K562 (cell line): ENCODE data around the gene MADCAM1. TPM values are rescaled to one million over a fixed set of nuclear protein-coding genes. Genes with fewer than 3 reads are reported as not detected.

Experiments
- AFF4 ChIP-seq: sonication (generic); formaldehyde crosslinking; IDR thresholded peaks from 2 replicates; pipeline ENCODE4 v1.8.0; 2023; ENCODE audit warnings: mild to moderate bottlenecking, missing genetic modification reagents
- CTBP1 ChIP-seq: fragments of 450-650 bp; IDR thresholded peaks from 2 replicates; pipeline ENCODE4 v1.6.1; 2016; ENCODE audit warnings: borderline replicate concordance
- GTF2E2 ChIP-seq: fragments of 200-800 bp; sonication (Bioruptor generic); IDR thresholded peaks from 2 replicates; pipeline ENCODE4 v1.6.1; 2016; ENCODE audit warnings: missing genetic modification characterization, missing compliant biosample characterization
- HOMEZ ChIP-seq: fragments of 250-450 bp; sonication (Bioruptor Pico); IDR thresholded peaks from 2 replicates; pipeline ENCODE4 v1.4.0; 2020; ENCODE audit warnings: mild to moderate bottlenecking, moderate library complexity
- KDM1A ChIP-seq, 2 experiments: fragments of 450-650 bp; IDR thresholded peaks; 2 replicates each; pipeline ENCODE4 v1.6.1; 2016; ENCODE audit warnings: mild to moderate bottlenecking in 2 of 2
- KDM5B ChIP-seq: fragments of 200-600 bp; sonication (generic); IDR thresholded peaks from 2 replicates; pipeline ENCODE4 v1.6.1; 2012; ENCODE audit warnings: low read depth, mild to moderate bottlenecking, moderate library complexity, low read length, control low read depth, inconsistent platforms; ENCODE audit not compliant: insufficient replicate concordance
- KLF6 ChIP-seq: fragments of 250-450 bp; sonication (Bioruptor Pico); IDR thresholded peaks from 2 replicates; pipeline ENCODE4 v1.4.0; 2020; ENCODE audit warnings: mild to moderate bottlenecking, moderate library complexity, borderline replicate concordance
- MXI1 ChIP-seq: IDR thresholded peaks from 2 replicates; pipeline ENCODE4 v1.6.1; 2011; ENCODE audit warnings: low read depth, mild to moderate bottlenecking, improper control_type of control experiment, low read length
- NRF1 ChIP-seq, 2 experiments: fragments of 450-650 bp; IDR thresholded peaks in 1 of 2; conservative IDR thresholded peaks in 1 of 2; 2 replicates each; pipeline ENCODE4 v1.6.1; 2014; ENCODE audit warnings: mild to moderate bottlenecking in 2 of 2
- PATZ1 ChIP-seq: fragments of 250-450 bp; sonication (Bioruptor Pico); IDR thresholded peaks from 2 replicates; pipeline ENCODE4 v1.5.0; 2020; ENCODE audit warnings: mild to moderate bottlenecking, borderline replicate concordance
- SAFB ChIP-seq: fragments of 200-400 bp; formaldehyde crosslinking; IDR thresholded peaks from 2 replicates; pipeline ENCODE4 v1.6.1; 2017; ENCODE audit warnings: low read depth, low read length, borderline replicate concordance
- ZFP36 ChIP-seq: fragments of 150-350 bp; IDR thresholded peaks from 2 replicates; pipeline ENCODE4 v1.6.1; 2018; ENCODE audit warnings: low read length, low read depth; ENCODE audit not compliant: partially characterized antibody
- ZNF212 ChIP-seq: fragments of 450-650 bp; formaldehyde crosslinking; IDR thresholded peaks from 2 replicates; pipeline ENCODE4 v1.4.0; 2020; ENCODE audit warnings: mild to moderate bottlenecking
- ZNF436 ChIP-seq: fragments of 250-450, 450-650 bp; sonication (Bioruptor Pico); formaldehyde crosslinking; IDR thresholded peaks from 2 replicates; pipeline ENCODE4 v1.7.0; 2020; ENCODE audit warnings: mild to moderate bottlenecking
- polyA plus RNA-seq, 8 experiments: library from polyadenylated mRNA; depleted of rRNA in 4 of 8; stranded (reverse) in 5 of 8; unstranded in 3 of 8; fragments of >200 nt; fragmentation: Nextera tagmentation in 2 of 8; fragmentation: Illumina TruSeq in 1 of 8; extraction: Ambion mirVana in 2 of 8; extraction: Trizol in 1 of 8; gene quantifications; 2 replicates each; pipeline versions ENCODE4 v1.2.1 to v1.2.3, GENCODE V29; 2011 to 2014; ENCODE audit warnings: inconsistent platforms in 1 of 8, missing spikeins in 1 of 8
- total RNA-seq, 7 experiments: library from RNA; depleted of rRNA in 6 of 7; stranded (reverse); fragments of >200 nt in 6 of 7; fragmentation: Illumina TruSeq in 2 of 7; extraction: Trizol in 2 of 7; gene quantifications; 2 replicates each; pipeline versions ENCODE4 v1.2.1 to v1.2.3, GENCODE V29; 2011 to 2021; ENCODE audit warnings: low replicate concordance in 1 of 7

Gene MADCAM1
- total and polyA plus RNA-seq, 9 of the 15 experiments (the other 6 are each of a cell fraction or from before 2014, with no cell fraction given): 0.09 to 0.36 (median 0.09) TPM; not detected in 6

GRCh38 chr19:497869-498510 lies 1.7 kb downstream of the MADCAM1 start (continued):
- peak; percentile 21 to 30; a peak in 1 of 4 replicates for TF ChIP-seq NRF1 (conservative IDR thresholded peaks at IDR 0.05 in 1 of 2, IDR thresholded peaks at IDR 0.05 in 1 of 2)
- no peak for TF ChIP-seq GTF2E2 (tag)
- no peak for TF ChIP-seq MXI1
- TF ChIP-seq KDM1A (IDR thresholded peaks at IDR 0.05): peak; percentile 22 to 36; a peak in 2 of 4 replicates
- TF ChIP-seq KDM5B: no peak
- TF ChIP-seq ZNF212 (CRISPR knock-in tag): no peak
- peak; percentile 91 for TF ChIP-seq ZFP36
- TF ChIP-seq AFF4 (CRISPR knock-in tag): no peak
- TF ChIP-seq ZNF436 (CRISPR knock-in tag): peak; percentile 76; the same call in 1 of the 2 replicates
- TF ChIP-seq HOMEZ (CRISPR knock-in tag): no peak
- TF ChIP-seq CTBP1: no peak
- TF ChIP-seq KLF6 (CRISPR knock-in tag): no peak
- TF ChIP-seq SAFB: no peak
- TF ChIP-seq PATZ1 (CRISPR knock-in tag): no peak
